Activated CD4-positive, CD25-positive, alpha-beta regulatory T cell treated with anti-CD3 and anti-CD28 coated beads, Interleukin-2, amount 50 U/mL, for 16 hours (primary cell): ENCODE data around the gene CNN3.
"Not testable (repeated sequence)": the region's sequence is repeated elsewhere in the genome, so short reads cannot be mapped to it uniquely, and the experiment has no call there.

ENCODE experiments used
- DNase-seq: peaks from one replicate; pipeline ENCODE4 v3.0.0-alpha.2; 2020; ENCODE audit warnings: low read depth, low spot score

Gene CNN3

DNA sequence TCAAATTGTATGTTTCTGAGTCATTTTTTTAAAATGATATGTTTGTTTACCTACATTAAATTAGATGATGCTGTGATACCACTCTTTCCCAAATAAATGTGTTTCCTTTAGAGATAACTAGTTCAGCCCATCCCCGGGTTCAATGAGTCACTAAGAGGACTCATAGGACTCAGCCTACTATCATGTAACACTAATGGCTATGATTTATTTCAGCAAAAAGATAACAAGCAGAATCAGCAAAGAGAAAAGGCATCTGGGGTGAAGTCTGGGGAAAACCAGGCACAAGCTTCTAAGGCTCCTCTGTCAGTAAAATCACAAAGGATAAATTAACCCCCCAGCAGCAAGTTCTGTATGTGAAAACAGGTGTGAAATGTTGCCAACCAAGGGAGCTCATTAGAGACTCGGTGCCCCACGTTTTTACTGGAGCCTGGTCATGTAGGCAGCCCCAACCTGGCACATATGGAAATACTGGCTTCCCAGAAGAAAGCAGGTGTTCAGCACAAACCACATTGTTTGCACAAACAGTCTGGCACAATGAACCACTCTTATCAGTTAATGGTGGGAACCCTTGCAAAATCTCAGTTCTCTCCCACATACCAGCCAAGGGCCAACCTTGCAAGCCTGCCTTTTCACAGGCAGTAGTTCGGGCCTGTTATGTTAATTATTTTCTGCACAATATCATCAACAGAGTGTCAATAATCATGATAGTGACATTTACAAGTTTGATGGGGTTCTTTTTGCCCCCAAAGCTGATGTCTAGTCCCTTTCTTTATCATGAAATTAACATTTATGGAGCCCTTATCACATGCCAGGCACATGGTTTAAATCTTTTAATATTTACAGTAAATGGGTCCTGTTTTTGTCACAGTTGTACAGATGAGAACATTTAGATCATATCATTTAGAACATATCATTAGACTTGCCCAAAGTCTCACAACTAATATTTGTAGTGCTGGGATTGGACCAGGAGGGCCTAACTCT lies 23.1 kb upstream of the CNN3 start:
- DNase-seq: no peak

DNA sequence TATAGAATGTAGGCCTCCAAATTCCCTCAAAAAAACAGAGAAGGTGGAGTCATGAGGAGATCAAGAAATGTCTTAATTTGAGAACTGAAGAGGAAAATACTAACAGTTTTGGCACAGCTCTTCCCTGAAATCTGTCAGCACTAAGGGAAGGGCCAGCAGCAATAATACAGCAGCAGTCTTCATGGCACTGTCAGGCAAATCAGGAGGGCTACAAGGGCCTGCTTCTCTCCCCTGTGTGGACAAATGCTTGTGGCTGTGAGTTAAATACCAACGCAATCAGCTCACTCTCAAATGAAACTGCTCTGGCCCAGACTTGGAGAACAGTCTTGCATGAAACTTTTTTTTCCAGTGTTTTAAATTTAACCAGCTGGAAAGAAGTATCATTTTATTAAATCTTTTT lies 20.5 kb upstream of the CNN3 start:
- DNase-seq: no peak

DNA sequence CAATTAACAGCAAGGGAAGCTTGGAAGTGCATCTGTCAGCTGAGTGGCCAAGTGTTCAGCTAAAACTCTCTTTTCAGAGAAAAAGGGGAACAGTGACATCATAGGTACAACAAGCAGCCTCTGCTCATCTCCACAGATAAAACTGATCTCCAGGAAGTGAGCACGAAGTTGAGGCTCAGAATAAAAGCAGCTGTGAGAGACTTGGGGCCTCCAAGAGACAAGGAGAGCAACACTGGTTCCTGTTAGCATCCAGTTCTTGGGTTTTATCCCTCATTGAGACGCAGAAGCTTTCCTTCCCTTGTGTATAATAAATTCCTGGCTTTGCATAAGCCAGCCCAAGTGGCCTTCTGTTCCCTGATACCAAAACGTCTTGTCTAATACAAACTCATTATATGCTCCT lies 20.0 kb upstream of the CNN3 start:
- DNase-seq: no peak

DNA sequence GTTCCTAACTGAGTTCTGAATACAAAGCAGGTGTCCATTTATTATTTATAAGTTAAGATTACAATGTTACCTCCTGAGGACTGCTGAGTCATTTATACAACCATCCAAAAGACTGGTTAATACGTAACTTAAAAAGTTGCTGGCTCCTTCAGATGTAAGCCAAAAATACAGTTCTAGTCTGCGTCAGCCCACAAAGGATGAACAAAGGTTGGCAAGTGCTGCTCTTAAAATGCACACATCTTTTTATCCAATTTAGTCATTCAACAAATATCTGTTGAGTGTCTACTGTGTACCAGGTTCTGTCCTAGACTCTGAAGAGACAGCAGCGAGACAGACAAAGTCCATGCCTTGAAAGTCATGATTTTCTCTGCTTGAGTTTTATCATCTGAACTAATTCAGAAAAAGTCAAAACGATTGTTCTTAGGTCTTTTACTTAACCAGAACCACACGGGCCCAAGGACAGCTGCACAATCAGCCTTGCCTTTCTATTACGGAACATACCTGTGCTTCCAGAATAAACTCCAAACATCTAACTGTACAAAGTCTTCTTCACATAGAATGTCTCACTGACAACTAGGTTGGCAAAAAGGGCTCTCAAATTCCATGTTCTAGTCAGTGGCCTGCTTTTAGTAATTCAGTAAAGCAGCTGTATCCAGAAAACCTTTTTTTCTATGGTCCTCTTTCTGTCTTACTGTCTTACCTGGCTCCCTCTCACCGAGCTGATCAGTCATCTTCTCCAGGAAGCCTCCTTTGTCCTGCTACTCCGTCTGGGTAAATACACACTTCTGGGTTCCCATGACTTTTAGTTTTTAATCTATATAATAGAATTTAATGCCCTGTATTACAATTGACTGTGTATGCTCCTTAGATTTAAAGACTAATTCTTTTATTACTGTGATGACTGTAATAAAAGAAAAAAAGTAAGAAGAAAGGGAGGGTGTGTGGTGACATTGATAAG lies 15.5 kb upstream of the CNN3 start:
- DNase-seq: no peak

DNA sequence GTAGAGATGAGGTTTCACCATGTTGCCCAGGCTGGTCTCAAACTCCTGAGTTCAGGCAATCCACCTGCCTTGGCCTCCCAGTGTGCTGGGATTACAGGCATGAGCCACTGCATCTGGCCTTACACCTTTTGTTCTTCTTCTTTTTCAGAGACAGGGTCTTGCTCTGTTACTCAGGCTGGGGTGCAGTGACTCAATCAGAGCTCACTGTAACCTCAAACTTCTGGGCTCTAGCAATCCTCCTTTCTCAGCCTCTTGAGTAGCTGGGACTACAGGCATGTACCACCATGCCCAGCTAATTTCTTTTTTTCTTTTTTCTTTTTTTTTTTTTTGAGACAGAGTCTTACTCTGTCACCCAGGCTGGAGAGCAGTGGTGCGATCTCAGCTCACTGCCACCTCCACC lies 14.6 kb upstream of the CNN3 start:
- DNase-seq: not testable (repeated sequence)

DNA sequence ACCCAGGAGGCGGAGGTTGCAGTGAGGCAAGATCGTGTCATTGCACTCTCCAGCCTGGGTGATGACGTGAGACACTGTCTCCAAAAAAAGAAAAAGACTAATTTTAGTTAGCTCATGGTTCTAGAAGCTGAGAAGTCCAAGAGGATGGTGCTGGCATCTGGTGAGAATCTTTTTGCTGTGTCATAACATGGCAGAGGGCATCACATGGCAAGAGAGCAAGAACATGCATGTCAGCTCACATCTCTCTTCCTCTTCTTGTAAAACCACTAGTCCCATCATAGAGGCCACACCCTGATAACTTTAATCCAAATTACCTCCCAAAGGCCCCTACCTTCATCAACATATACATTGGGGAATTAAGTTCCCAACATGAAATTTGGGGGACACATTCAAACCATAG lies 13.8 kb upstream of the CNN3 start:
- no peak for DNase-seq

DNA sequence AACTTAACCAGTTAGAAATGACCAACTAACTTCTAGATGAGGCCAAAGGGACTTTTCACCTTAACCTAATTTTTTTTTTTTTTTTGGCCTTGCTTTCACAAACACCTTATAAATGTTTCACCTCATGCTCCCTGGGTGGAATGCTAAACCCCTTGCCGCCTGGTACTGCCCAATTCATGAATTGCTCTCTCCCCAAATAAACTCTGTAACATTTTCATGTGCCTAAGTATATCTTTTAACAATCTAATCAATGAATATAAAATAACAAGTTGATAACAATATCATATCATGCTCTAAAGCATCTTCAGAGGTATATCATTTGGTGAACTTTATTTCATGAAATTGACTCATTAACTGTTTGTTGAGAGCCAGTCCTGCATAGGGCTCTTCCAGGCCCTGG lies 10.9 kb upstream of the CNN3 start:
- no peak for DNase-seq

DNA sequence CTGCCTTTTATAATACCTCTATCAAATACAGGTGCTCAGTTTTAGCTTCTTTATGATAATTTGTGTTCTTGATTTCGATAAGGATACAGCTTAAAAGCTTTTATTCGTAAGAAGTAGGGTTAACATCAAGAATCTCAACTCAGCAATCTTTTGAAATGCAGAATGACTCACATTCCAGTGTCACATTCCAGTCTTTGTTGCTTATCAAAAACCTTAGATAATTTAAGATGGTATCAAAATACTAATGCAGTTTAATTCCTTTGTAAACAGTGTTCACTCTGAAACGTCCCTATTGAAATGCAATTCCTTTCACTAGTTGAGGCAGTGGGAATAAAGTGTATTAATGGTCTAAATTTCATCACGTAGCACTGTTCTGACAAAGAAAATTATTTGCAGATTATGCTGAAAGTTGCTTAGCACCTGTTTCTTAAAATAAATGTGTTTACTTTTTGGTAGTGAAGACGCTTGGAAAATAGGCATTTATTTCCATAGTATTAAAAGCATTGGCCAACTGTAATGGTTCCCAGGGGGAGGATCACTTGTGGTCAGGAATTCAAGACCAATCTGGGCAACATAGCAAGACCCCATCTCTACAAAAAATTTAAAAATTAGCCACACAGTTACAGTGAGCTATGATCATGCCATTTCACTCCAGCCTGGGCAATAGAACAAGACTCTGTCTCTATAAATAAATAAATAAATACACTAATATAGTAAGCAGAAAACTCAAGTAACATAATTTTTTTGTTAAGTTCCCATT lies 10.1 kb upstream of the CNN3 start:
- no peak for DNase-seq

- DNase-seq: no peak
Observed at GRCh38 chr1:94935476-94935875, 8.6 kb upstream of the CNN3 start.

DNA sequence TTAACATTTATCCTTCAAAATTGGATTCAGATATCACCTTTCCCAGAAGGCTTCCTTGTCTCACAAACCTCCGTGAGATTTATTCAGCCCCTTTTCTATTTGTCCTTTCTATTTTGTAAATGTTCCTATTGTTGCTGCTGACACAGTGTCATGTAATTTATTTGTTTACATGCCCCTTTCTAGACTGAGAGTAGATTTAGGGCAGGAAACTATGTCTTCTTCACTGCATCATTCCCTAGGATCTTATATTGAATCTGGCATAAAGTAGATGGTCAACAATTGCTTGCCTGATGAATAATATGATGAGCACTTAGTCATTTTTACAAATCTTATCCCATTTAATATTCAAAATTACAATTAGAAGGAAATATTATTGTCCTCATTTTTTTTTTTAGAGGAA lies 8.1 kb upstream of the CNN3 start:
- DNase-seq: no peak

DNA sequence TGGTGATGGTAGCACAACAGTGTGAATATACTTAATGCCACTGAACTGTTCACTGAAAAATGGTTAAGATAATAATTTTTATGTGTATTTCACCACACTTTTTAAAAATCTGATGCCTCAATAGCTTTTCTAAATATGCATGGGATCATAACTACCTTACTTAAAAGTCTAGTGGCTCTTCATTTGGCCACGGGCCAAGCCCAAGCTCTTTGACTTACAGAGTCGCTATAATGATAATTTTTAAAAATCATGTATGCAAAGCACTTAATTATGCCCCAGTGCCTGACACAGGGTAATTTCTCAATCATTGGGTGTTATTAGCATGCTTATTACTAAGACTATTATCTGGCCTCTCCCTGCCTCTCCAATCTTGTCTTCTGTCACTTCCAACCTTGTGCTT lies 7.6 kb upstream of the CNN3 start:
- no peak for DNase-seq

DNA sequence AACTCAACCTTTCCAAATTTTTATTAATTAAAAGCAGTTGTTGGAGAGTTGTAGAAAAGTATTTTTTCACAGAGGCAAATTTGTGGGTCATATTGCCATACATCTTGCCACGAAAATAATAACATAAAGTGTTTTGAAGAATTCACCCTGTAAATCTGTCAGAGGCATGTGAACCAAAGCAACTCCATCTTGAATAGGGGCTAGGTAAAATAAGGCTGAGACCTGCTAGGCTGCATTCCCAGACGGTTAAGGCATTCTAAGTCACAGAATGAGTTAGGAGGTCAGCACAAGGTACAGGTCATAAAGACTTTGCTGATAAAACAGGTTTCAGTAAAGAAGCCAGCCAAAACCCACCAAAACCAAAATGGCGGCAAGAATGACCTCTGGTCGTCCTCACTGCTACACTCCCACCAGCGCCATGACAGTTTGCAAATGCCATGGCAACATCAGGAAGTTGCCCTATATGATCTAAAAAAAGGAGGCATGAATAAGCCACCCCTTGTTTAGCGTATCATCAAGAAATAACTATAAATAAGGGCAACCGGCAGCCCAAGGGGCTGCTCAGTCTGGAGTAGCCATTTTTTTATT lies 4.4 kb upstream of the CNN3 start:
- no peak for DNase-seq

GRCh38 chr1:94929351-94930217 lies 2.7 kb upstream of the CNN3 start:
- no peak for DNase-seq

GRCh38 chr1:94928293-94928939 lies 1.5 kb upstream of the CNN3 start:
- DNase-seq: no peak

DNA sequence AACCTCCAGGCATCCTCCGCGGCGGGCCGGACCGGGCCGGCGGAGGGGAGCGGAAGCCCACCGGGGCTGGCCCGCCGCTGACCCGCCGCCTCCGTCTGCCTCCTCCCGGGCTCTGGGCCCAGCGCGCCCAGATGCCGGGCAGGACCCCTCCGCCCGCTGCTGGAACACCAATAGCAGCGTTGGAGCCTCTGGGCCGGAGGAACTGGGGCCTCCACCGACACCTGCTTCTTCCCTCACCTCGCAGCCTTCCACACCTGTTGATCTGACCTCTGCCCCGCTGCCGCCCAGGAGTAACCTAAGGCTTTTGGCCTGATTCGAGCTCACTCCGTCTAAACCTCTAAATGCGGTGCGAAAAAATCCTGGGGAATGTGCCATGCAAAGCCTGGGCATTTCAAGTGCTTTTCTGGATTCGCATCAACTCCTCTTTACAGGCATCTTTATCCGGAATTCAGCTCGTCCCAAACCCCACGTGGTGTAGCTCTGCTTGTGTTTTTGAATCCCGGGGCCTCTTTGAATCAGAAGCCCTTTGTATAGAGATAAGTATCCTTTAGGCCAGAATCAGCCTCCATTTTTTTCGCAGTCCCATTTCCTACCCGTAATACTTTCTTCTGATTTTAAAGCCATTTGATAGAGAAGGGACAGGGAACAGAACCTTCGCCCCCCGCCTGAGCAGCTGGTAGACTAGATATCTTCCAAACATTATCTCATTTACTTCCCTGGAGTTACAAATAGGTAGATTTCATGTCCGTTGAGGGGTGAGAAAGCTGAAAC lies 680 bp upstream of the CNN3 start:
- DNase-seq: no peak

DNA sequence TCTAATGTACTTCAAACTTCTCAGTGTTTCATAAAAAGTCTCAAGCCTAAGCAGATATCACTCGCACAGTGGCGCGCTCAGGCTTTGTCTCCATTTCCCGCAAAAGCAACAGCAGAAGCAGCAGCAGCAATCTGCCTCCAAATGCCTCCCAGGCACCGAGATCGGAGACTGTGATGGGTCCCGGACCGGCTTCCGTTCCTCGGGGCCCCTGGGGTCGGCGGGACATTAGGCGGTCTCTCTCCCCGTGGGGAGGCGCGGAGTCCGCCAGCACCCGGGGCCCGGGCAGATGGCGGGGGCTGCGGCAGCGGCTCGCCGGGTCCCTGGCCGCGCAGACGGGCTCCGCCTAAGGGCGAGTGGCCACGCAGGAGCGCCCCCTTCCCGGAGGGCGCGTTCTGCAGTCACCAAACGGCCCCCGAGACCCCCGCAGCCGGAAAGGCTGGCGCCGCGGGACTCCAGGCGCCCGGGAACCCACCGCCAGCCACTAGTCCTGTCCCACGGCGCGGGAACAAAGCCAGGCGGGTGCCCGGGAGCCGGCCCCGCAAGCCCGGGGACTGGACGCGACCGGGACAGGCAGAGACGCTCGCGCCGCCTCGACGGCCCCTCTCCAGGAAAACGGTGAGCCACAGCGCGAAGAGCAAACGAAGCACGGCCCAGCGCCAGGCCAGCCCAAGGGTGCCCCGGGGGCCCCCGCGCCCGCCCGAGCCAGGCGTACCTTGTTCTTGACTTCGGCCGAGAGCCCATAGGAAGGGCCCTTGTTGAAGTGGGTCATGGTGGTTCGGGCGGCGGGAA lies 590 bp downstream of the CNN3 start:
- DNase-seq: no peak

DNA sequence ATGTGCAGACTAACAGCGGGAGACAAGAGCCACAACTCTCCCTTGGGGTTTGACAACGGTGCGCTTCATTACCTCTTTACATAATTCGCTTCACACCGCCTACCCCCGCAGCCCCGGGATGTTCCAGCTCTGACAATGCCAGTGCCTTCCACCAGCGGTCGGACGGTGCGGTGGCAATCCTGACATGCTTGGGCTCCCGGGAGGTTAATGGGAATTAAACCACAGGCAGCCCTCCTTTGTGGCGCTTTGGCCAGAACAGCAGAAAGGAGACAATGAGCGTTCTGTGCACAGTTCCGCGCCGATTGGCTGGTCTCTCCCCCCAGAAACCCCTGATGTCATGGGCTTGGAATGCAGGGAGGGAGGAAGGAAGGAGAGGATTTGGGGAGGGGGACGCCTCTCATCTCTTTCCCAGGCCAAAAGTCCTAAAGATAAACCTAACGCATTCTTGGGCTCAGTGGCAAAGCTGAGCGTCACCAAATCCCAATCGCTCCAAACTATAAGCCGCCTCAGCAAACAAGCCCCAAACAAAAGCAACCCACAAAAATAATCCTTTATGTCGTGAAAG lies 1.3 kb downstream of the CNN3 start:
- DNase-seq: no peak

- DNase-seq: no peak
Observed at GRCh38 chr1:94925004-94925403, 1.9 kb downstream of the CNN3 start.
